H1 (cell line): ENCODE measurements around the gene DENND2D. TPM values are rescaled to one million over a fixed set of nuclear protein-coding genes. Genes with fewer than 3 reads are reported as not detected.

Experiments used
- CTCF ChIA-PET: fragments of 300-600 bp; sonication (Branson Sonifier 250); formaldehyde crosslinking; loops from one replicate; lab custom pipeline; 2021; ENCODE audit not compliant: partially characterized antibody; lab: Charles Lee
- POLR2A ChIA-PET: fragments of 300-600 bp; sonication (Branson Sonifier 250); formaldehyde crosslinking; loops from one replicate; lab custom pipeline; 2021; ENCODE audit warnings: inconsistent platforms; ENCODE audit not compliant: partially characterized antibody; lab: Charles Lee
- DNase-seq, 2 experiments: peaks; one replicate each; pipeline versions ENCODE4 v3.0.0 to v3.0.0-alpha.2; 2010 to 2022; ENCODE audit warnings: low spot score in 2 of 2, low read depth in 1 of 2, mixed read lengths in 1 of 2
- FAIRE-seq: peaks from 2 replicates; lab custom pipeline; 2011; peaks lifted over from hg19 to GRCh38; lab: Jason Lieb, UNC
- H2AFZ ChIP-seq: 2 replicates; pipeline ENCODE4 v1.8.1; 2012; ENCODE audit warnings: low read length, inconsistent platforms
- H2AK5ac ChIP-seq: 2 replicates; pipeline ENCODE4 v1.6.1; 2013; ENCODE audit warnings: low read depth, low read length
- H2BK120ac ChIP-seq: replicated peaks from 2 replicates; pipeline ENCODE3; 2013; ENCODE audit warnings: low read depth, low read length, inconsistent platforms
- H2BK12ac ChIP-seq: 2 replicates; pipeline ENCODE4 v1.6.1; 2013; ENCODE audit warnings: low read depth, low read length
- H2BK15ac ChIP-seq: 2 replicates; pipeline ENCODE4 v1.6.1; 2013; ENCODE audit warnings: low read length
- H2BK20ac ChIP-seq: 2 replicates; pipeline ENCODE4 v1.6.1; 2013; ENCODE audit warnings: low read length
- H2BK5ac ChIP-seq: 2 replicates; pipeline ENCODE4 v1.6.1; 2013; ENCODE audit warnings: low read depth, low read length
- H3K14ac ChIP-seq: 2 replicates; pipeline ENCODE4 v1.6.1; 2013; ENCODE audit warnings: inconsistent platforms; ENCODE audit not compliant: insufficient read length
- H3K18ac ChIP-seq: 2 replicates; pipeline ENCODE4 v1.6.1; 2013; ENCODE audit warnings: low read length; ENCODE audit errors: extremely low read depth
- H3K23ac ChIP-seq: 2 replicates; pipeline ENCODE4 v1.6.1; 2013; ENCODE audit warnings: inconsistent platforms; ENCODE audit not compliant: insufficient read length
- H3K23me2 ChIP-seq: 2 replicates; pipeline ENCODE4 v1.6.1; 2013; ENCODE audit warnings: low read depth, low read length
- H3K27ac ChIP-seq: 2 replicates; pipeline ENCODE4 v1.6.1; 2011; ENCODE audit warnings: low read depth, low read length, inconsistent platforms
- H3K27me3 ChIP-seq, 4 experiments: replicated peaks in 1 of 4; 1 replicate in 1 of 4; 2 replicates in 3 of 4; pipeline versions ENCODE4 v1.6.1 to v1.8.1; 2011 to 2013; ENCODE audit warnings: low read length in 3 of 4, mild to moderate bottlenecking in 3 of 4, inconsistent platforms in 2 of 4, mixed read lengths in 2 of 4, moderate library complexity in 1 of 4; ENCODE audit not compliant: control insufficient read depth in 3 of 4, insufficient read depth in 3 of 4; ENCODE audit errors: extremely low read depth in 1 of 4
- H3K36me3 ChIP-seq, 4 experiments: 2 replicates each; pipeline versions ENCODE4 v1.6.1 to v1.8.1; 2011 to 2013; ENCODE audit warnings: mild to moderate bottlenecking in 4 of 4, low read length in 3 of 4, moderate library complexity in 2 of 4, control low read depth in 1 of 4, inconsistent platforms in 1 of 4; ENCODE audit not compliant: insufficient read depth in 4 of 4, control insufficient read depth in 2 of 4
- H3K4ac ChIP-seq: replicated peaks from 2 replicates; pipeline ENCODE3; 2013; ENCODE audit warnings: low read length, low read depth, mixed read lengths, inconsistent platforms; ENCODE audit not compliant: insufficient read length
- H3K4me1 ChIP-seq, 4 experiments: replicated peaks in 1 of 4; 1 replicate in 1 of 4; 2 replicates in 3 of 4; pipeline versions ENCODE4 v1.6.1 to v1.8.1; 2011 to 2013; ENCODE audit warnings: low read length in 3 of 4, inconsistent platforms in 2 of 4, mixed read lengths in 1 of 4; ENCODE audit not compliant: insufficient read depth in 4 of 4, control insufficient read depth in 3 of 4
- H3K4me2 ChIP-seq, 2 experiments: 2 replicates each; pipeline versions ENCODE4 v1.6.1 to v1.8.1; 2011 to 2013; ENCODE audit warnings: low read depth in 2 of 2, low read length in 2 of 2, control low read depth in 1 of 2, inconsistent platforms in 1 of 2, mild to moderate bottlenecking in 1 of 2; ENCODE audit not compliant: insufficient read depth in 1 of 2
- H3K4me3 ChIP-seq, 4 experiments: fragments of 200-600, 300-600 bp in 1 of 4; sonication (generic), shearing (Covaris generic), sonication (Bioruptor Twin) in 1 of 4; 2 replicates each; pipeline versions ENCODE4 v1.5.1 to v1.8.1; 2011 to 2016; ENCODE audit warnings: low read length in 4 of 4, low read depth in 3 of 4, control low read depth in 2 of 4, inconsistent platforms in 2 of 4, mild to moderate bottlenecking in 2 of 4, mixed read lengths in 1 of 4, moderate library complexity in 1 of 4; ENCODE audit not compliant: insufficient read depth in 2 of 4; ENCODE audit errors: extremely low read depth in 1 of 4
- H3K56ac ChIP-seq: replicated peaks from 2 replicates; pipeline ENCODE3; 2013; ENCODE audit warnings: low read depth, mild to moderate bottlenecking, mixed read lengths, low read length, inconsistent platforms; ENCODE audit not compliant: insufficient read length
- H3K79me1 ChIP-seq: 2 replicates; pipeline ENCODE4 v1.6.1; 2013; ENCODE audit warnings: low read depth, low read length, control low read depth
- H3K79me2 ChIP-seq, 2 experiments: 2 replicates each; pipeline versions ENCODE4 v1.6.1 to v1.8.1; 2012 to 2013; ENCODE audit warnings: low read length in 2 of 2, mild to moderate bottlenecking in 2 of 2, inconsistent platforms in 1 of 2; ENCODE audit not compliant: insufficient read depth in 2 of 2, control insufficient read depth in 1 of 2
- H3K9ac ChIP-seq, 4 experiments: replicated peaks in 1 of 4; 1 replicate in 1 of 4; 2 replicates in 3 of 4; pipeline versions ENCODE4 v1.6.1 to v1.8.1; 2011 to 2013; ENCODE audit warnings: low read depth in 3 of 4, low read length in 3 of 4, control low read depth in 2 of 4, mild to moderate bottlenecking in 2 of 4, moderate library complexity in 2 of 4, inconsistent platforms in 1 of 4; ENCODE audit errors: extremely low read depth in 1 of 4
- H3K9me3 ChIP-seq, 2 experiments: 2 replicates each; pipeline versions ENCODE4 v1.6.1 to v1.8.1; 2012 to 2013; ENCODE audit warnings: mild to moderate bottlenecking in 2 of 2, moderate library complexity in 2 of 2, control low read depth in 1 of 2, inconsistent platforms in 1 of 2, low read depth in 1 of 2, low read length in 1 of 2, mixed read lengths in 1 of 2; ENCODE audit not compliant: insufficient read depth in 2 of 2
- H4K20me1 ChIP-seq, 2 experiments: replicated peaks in 1 of 2; 2 replicates each; pipeline versions ENCODE3 to v1.8.1; 2011 to 2013; ENCODE audit warnings: inconsistent platforms in 2 of 2, low read length in 2 of 2, mild to moderate bottlenecking in 1 of 2; ENCODE audit not compliant: insufficient read depth in 2 of 2, control insufficient read depth in 1 of 2
- H4K5ac ChIP-seq: 2 replicates; pipeline ENCODE4 v1.6.1; 2013; ENCODE audit warnings: low read length, low read depth, mixed read lengths, inconsistent platforms; ENCODE audit not compliant: insufficient read length
- H4K8ac ChIP-seq: 2 replicates; pipeline ENCODE4 v1.8.0; 2013; ENCODE audit warnings: mild to moderate bottlenecking, moderate library complexity, low read length, inconsistent platforms; ENCODE audit not compliant: insufficient read depth; ENCODE audit errors: extremely low read depth
- H4K91ac ChIP-seq: replicated peaks from 2 replicates; pipeline ENCODE3; 2013; ENCODE audit warnings: low read length, mixed read lengths, inconsistent platforms; ENCODE audit not compliant: insufficient read length
- CEBPB ChIP-seq: IDR thresholded peaks from 2 replicates; pipeline ENCODE4 v1.6.1; 2012; ENCODE audit warnings: low read depth, low read length
- CTBP2 ChIP-seq: IDR thresholded peaks from 2 replicates; pipeline ENCODE4 v1.7.0; 2011; ENCODE audit warnings: borderline replicate concordance, mild to moderate bottlenecking, moderate library complexity, mixed read lengths, low read length; ENCODE audit not compliant: insufficient read depth, insufficient read length
- HDAC6 ChIP-seq: IDR thresholded peaks from one replicate; pipeline ENCODE4 v1.7.1; 2012; ENCODE audit warnings: low read depth, mild to moderate bottlenecking, inconsistent platforms, low read length, moderate library complexity
- PHF8 ChIP-seq: fragments of 200-600 bp; sonication (generic); conservative IDR thresholded peaks from 2 replicates; pipeline ENCODE4 v1.7.1; 2012; ENCODE audit warnings: low read depth, mild to moderate bottlenecking, inconsistent platforms, low read length, moderate library complexity
- POLR2A ChIP-seq, 2 experiments: IDR thresholded peaks; 1 replicate in 1 of 2; 2 replicates in 1 of 2; pipeline ENCODE4 v1.6.1; 2011; ENCODE audit warnings: low read depth in 2 of 2, low read length in 2 of 2, mild to moderate bottlenecking in 2 of 2; ENCODE audit errors: control extremely low read depth in 1 of 2
- POU5F1 ChIP-seq: IDR thresholded peaks from 2 replicates; pipeline ENCODE4 v1.6.1; 2011; ENCODE audit warnings: low read depth, mild to moderate bottlenecking, low read length, moderate library complexity
- YY1 ChIP-seq: IDR thresholded peaks from 2 replicates; pipeline ENCODE4 v1.6.1; 2011; ENCODE audit warnings: low read depth, mild to moderate bottlenecking, low read length
- ZNF274 ChIP-seq: IDR thresholded peaks from 2 replicates; pipeline ENCODE4 v1.7.0; 2012; ENCODE audit warnings: low read length, borderline replicate concordance; ENCODE audit errors: extremely low read depth
- WGBS, 2 experiments: shearing (Covaris generic) in 1 of 2; methylation state at CpG; one replicate each; pipeline versions ENCODE4 v1.1.6 to v1.1.7; 2013 to 2015; ENCODE audit warnings: low lambda C conversion rate in 2 of 2, mixed read lengths in 2 of 2, inconsistent platforms in 1 of 2, low coverage in 1 of 2, missing lambda C conversion rate in 1 of 2; ENCODE audit not compliant: insufficient replicate concordance in 2 of 2, insufficient coverage in 1 of 2, insufficient read length in 1 of 2; ENCODE audit errors: extremely low coverage in 1 of 2, missing lambda C conversion rate in 1 of 2; 5-methylcytosine and 5-hydroxymethylcytosine counted together
- polyA plus RNA-seq, 7 experiments: library from polyadenylated mRNA; depleted of rRNA in 3 of 7; stranded (reverse) in 5 of 7; unstranded in 2 of 7; fragments of >200 nt in 5 of 7; fragments of 200-250 nt in 2 of 7; gene quantifications; 1 replicate in 5 of 7; 2 replicates in 1 of 7; 4 replicates in 1 of 7; pipeline versions ENCODE4 v1.2.1 to v1.2.3, GENCODE V29; 2011 to 2013; ENCODE audit warnings: missing spikeins in 2 of 7, mixed read lengths in 2 of 7
- total RNA-seq: library from RNA; stranded (reverse); fragmentation: NEBNext Ultra II Directional; extraction: Animal tissue kit (Norgen Biotek cat#: 25700); gene quantifications from 2 replicates; pipeline ENCODE4 v1.2.1, GENCODE V29; 2021
- TF ChIP-seq, protein P1 (sequence below), 3 experiments: IDR thresholded peaks; 1 replicate in 2 of 3; 2 replicates in 1 of 3; pipeline versions ENCODE4 v1.5.1 to v1.6.1; 2011; ENCODE audit warnings: low read length in 3 of 3, mild to moderate bottlenecking in 3 of 3, inconsistent platforms in 2 of 3, low read depth in 1 of 3, moderate library complexity in 1 of 3; ENCODE audit not compliant: insufficient read depth in 1 of 3; ENCODE audit errors: control extremely low read depth in 1 of 3
- TF ChIP-seq, protein P2 (sequence below): IDR thresholded peaks from 2 replicates; pipeline ENCODE4 v1.6.1; 2011; ENCODE audit warnings: low read depth, mild to moderate bottlenecking, low read length; ENCODE audit not compliant: insufficient read depth

The DENND2D gene
- total and polyA plus RNA-seq, 2 of the 8 experiments (the other 6 are each of a cell fraction or from before 2014, with no cell fraction given): 0.58 to 1.6 TPM

DNA sequence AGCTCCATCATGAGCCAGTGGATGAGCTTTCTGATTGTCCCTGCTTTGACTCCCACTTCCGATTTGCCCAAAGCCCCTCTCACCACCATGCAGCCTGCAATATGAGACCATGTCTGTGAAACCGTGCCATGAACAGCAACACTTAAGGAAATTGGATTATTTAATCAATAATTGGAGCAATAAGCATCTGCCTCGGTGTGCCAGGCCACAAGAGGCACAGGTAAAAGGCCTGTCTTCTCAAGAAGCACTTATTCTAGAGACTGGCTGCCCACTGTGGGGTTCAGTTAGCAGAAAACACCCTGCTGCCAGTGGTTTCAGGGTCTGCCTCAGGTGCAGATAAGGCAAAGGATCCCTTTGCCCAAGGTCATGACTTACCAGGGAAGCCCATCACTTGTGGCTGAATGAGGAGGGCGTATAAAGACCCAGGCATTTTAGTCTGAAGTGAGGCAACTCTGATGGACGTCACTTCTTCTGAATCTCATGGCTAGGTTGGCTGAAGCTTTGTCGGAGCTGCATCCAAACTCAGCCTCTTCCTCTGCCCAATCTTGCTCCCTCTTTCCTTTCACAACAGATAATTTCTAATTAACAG lies 19.9 kb upstream of the DENND2D start:
- WGBS, 2 experiments: 87% methylated on average over 6 of the region's 6 CpGs; no CpG with 5 or more reads in 1 of the 2 experiments
- POLR2A ChIA-PET: no interaction called here
- TF ChIP-seq ZNF274 (no peak), HDAC6 (no peak), CTBP2 (no peak), CEBPB (no peak), POU5F1 (no peak), YY1 (no peak), PHF8 (no peak), POLR2A (IDR thresholded peaks at IDR 0.05; ENCODE audit: control extremely low read depth in 1 of 2, low read depth in 2 of 2, low read length in 2 of 2) (no peak)
- TF ChIP-seq, protein P1, sequence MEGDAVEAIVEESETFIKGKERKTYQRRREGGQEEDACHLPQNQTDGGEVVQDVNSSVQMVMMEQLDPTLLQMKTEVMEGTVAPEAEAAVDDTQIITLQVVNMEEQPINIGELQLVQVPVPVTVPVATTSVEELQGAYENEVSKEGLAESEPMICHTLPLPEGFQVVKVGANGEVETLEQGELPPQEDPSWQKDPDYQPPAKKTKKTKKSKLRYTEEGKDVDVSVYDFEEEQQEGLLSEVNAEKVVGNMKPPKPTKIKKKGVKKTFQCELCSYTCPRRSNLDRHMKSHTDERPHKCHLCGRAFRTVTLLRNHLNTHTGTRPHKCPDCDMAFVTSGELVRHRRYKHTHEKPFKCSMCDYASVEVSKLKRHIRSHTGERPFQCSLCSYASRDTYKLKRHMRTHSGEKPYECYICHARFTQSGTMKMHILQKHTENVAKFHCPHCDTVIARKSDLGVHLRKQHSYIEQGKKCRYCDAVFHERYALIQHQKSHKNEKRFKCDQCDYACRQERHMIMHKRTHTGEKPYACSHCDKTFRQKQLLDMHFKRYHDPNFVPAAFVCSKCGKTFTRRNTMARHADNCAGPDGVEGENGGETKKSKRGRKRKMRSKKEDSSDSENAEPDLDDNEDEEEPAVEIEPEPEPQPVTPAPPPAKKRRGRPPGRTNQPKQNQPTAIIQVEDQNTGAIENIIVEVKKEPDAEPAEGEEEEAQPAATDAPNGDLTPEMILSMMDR (IDR thresholded peaks at IDR 0.05; ENCODE audit: control extremely low read depth in 1 of 3, insufficient read depth in 1 of 3, low read depth in 1 of 3, low read length in 3 of 3): no peak
- TF ChIP-seq, protein P2, sequence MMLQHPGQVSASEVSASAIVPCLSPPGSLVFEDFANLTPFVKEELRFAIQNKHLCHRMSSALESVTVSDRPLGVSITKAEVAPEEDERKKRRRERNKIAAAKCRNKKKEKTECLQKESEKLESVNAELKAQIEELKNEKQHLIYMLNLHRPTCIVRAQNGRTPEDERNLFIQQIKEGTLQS: no peak

More for the DNA sequence above, 19.9 kb upstream of the DENND2D start:
- H2BK120ac ChIP-seq: no peak overlapping the region
- no peaks in the 10 kb centered on the region for H3K79me2 ChIP-seq
- H2AK5ac ChIP-seq: 0 out of 2 replicates have a peak overlapping the region, but pooled peaks have one; percentile 7
- no peak overlapping the region for H3K4me3 ChIP-seq
- DNase-seq (no peak), FAIRE-seq (no peak)
- no peak overlapping the region for H2BK5ac ChIP-seq
- no peak overlapping the region for H3K23ac ChIP-seq
- H3K9me3 ChIP-seq: no peaks in the 10 kb centered on the region
- no peak overlapping the region for H3K56ac ChIP-seq
- no peaks in the 10 kb centered on the region for H3K23me2 ChIP-seq
- H3K36me3 ChIP-seq: no peaks in the 10 kb centered on the region
- no peaks in the 10 kb centered on the region for H4K20me1 ChIP-seq
- H4K8ac ChIP-seq: no peak overlapping the region
- no peak overlapping the region for H4K91ac ChIP-seq
- peak overlapping the region; percentile 44; the same call in 1 of the 2 replicates for H2BK20ac ChIP-seq
- peak overlapping the region; percentile 28; the same call in 1 of the 2 replicates for H2BK12ac ChIP-seq
- no peaks in the 10 kb centered on the region for H3K27me3 ChIP-seq
- H3K14ac ChIP-seq: no peak overlapping the region
- no peak overlapping the region for H3K27ac ChIP-seq
- H3K9ac ChIP-seq: no peak overlapping the region
- no peak overlapping the region for H3K18ac ChIP-seq
- no peaks in the 10 kb centered on the region for H3K79me1 ChIP-seq
- H3K4ac ChIP-seq: no peak overlapping the region
- H3K4me2 ChIP-seq: no peak overlapping the region
- H4K5ac ChIP-seq: no peak overlapping the region
- H2BK15ac ChIP-seq: no peak overlapping the region
- H3K4me1 ChIP-seq: peaks cover 0 to 8% (median under 1%) of the 10 kb centered on the region in 4 experiments; a peak in 2 of 7 replicates
- CTCF ChIA-PET: interaction anchor here (1.0 to 5.4 kb wide), 12 partner anchors 13 to 222 kb away, joined by 3 to 33 read pairs (median 4); partner anchors contain the start of gene OVGP1
- no peak overlapping the region for H2AFZ ChIP-seq
